Lower lobe of right lung (tissue), 2 donors: ENCODE results near the gene ETV2. TPM values are rescaled to one million over a fixed set of nuclear protein-coding genes. Genes with fewer than 3 reads are reported as not detected.

Source experiments
- ATAC-seq, 2 donors: fragments of 200-7000 bp; cut with Tn5 transposase; one replicate each; pipeline ENCODE4 v1.9.1; 2020 to 2022; ENCODE audit warnings: mild to moderate bottlenecking in 2 of 2, moderate library complexity in 2 of 2
- DNase-seq: peaks from one replicate; pipeline ENCODE4 v3.0.0-alpha.2; 2020
- H3K27ac ChIP-seq: fragments of 200-600 bp; one replicate; pipeline ENCODE4 v1.8.0; 2022
- H3K27me3 ChIP-seq: fragments of 200-600 bp; one replicate; pipeline ENCODE4 v1.8.0; 2022; ENCODE audit warnings: low read depth
- H3K36me3 ChIP-seq: fragments of 200-600 bp; one replicate; pipeline ENCODE4 v1.8.0; 2022; ENCODE audit warnings: mild to moderate bottlenecking
- H3K4me1 ChIP-seq: fragments of 200-600 bp; one replicate; pipeline ENCODE4 v1.8.0; 2022
- H3K4me3 ChIP-seq: fragments of 200-600 bp; one replicate; pipeline ENCODE4 v1.8.0; 2022; ENCODE audit warnings: mild to moderate bottlenecking
- H3K9me3 ChIP-seq: fragments of 200-600 bp; one replicate; pipeline ENCODE4 v1.8.0; 2022
- CTCF ChIP-seq: fragments of 200-600 bp; IDR thresholded peaks from one replicate; pipeline ENCODE4 v1.8.0; 2022; ENCODE audit warnings: antibody characterized with exemption, mild to moderate bottlenecking
- intact Hi-C: fragments of 100-400 bp; cut with DNase I; formaldehyde crosslinking; loops from one replicate; pipeline ENCODE4 v1.11.0; 2022
- total RNA-seq: library from RNA; stranded (reverse); fragmentation: NEBNext Ultra II Directional; extraction: Animal tissue kit (Norgen Biotek cat#: 25700); gene quantifications from one replicate; pipeline ENCODE4 v1.2.1, GENCODE V29; 2021
- donor health status: DM: no; HTN: yes; CAD: no; lungs with severe emphysema.

The ETV2 gene
- total RNA-seq, 1 donor from 2014 or later: 1.1 TPM

DNA sequence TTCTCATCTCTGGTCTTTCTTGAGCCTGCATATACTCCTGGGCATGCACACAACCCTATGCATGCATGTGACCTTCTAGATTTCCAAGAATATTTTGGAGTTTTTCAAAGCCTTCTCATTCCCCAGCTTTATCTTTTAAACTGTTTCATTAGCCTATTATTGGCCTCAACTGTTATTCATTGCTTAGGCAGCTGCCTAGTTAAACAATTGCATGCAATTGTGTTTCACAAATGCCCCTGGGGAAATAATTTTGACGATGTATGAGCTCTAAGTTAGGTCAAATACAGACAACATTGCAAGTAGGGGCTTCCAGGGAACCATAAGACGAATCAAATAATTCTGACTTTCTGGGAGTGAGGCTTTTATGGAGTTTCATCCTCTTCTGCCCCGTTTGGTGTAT is 22.4 kb downstream of the ETV2 start:
- intact Hi-C loops: no loop called here
- H3K27ac ChIP-seq: no peak overlapping the region
- H3K9me3 ChIP-seq: no peaks in the 10 kb centered on the region
- no peaks in the 10 kb centered on the region for H3K4me1 ChIP-seq
- ATAC-seq (no peak), DNase-seq (no peak)
- no peak overlapping the region for H3K4me3 ChIP-seq
- H3K27me3 ChIP-seq: no peaks in the 10 kb centered on the region
- H3K36me3 ChIP-seq: peaks cover 32% of the 10 kb centered on the region
- no peak for TF ChIP-seq CTCF

- no peak overlapping the region for H3K27ac ChIP-seq
- TF ChIP-seq CTCF: no peak
- DNase-seq (no peak), ATAC-seq (no peak)
- peaks cover 20% of the 10 kb centered on the region for H3K36me3 ChIP-seq
- no peak overlapping the region for H3K4me3 ChIP-seq
- H3K9me3 ChIP-seq: no peaks in the 10 kb centered on the region
- intact Hi-C loops: no loop called here
- no peaks in the 10 kb centered on the region for H3K27me3 ChIP-seq
- H3K4me1 ChIP-seq: no peaks in the 10 kb centered on the region
Observed at GRCh38 chr19:35665157-35665556, 23.6 kb downstream of the ETV2 start.

DNA sequence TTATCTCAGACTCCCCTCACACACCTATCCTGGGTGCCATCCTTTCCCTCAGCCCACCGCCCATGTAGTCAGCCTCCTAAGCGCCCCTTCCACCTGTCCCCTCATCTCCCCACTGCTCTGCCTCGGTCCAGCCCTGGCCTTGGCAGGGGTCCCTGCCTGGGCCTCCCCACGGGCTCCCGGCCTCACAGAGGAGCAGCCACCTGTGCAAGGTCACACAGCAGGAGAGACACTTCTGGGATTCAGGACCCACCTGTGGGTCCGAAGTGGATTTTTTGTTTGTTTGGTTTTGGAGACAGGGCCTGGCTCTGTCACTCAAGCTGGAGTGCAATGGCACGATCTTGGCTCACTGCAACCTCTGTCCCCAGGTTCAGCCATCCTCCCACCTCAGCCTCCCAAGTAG is 24.1 kb downstream of the ETV2 start:
- H3K4me3 ChIP-seq: no peak overlapping the region
- no peaks in the 10 kb centered on the region for H3K4me1 ChIP-seq
- intact Hi-C loops: no loop called here
- H3K9me3 ChIP-seq: no peaks in the 10 kb centered on the region
- no peak for TF ChIP-seq CTCF
- H3K27me3 ChIP-seq: no peaks in the 10 kb centered on the region
- DNase-seq (no peak), ATAC-seq (peak in 1 of 2 donors; percentile 35)
- peaks cover 17% of the 10 kb centered on the region for H3K36me3 ChIP-seq
- no peak overlapping the region for H3K27ac ChIP-seq

DNA sequence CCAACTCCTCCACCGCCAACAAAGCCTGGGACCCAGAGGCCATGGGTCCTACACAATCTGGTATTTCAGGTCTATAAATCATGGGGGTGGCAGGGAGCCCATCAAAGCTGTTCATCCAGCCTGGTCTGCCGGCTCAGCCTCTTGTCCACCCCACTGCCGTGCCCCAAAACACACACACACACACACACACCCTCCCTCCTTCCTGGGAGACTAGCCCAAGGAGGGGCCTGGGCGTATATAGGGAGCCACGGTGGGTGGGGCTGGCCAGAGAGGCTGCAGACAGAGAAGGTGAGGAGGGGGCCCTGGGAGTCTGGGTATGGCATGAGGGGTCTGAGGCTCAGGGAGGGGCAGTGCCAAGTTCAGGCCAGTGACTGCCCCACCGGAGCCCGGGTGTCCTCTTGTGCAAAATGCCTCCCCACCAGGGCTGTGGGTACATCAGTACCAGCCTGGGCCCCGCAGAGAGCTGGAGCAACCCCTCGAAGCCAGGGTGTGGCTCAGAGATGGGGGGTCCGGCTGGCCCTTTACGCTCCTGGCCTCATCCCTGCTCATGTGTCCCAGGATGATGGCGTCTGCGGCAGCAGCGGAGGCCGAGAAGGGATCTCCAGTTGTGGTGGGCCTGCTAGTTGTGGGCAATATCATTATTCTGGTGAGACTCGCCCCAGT is 24.8 kb downstream of the ETV2 start, which contains the start of gene UPK1A:
UPK1A (plus strand) TSS at position 267 of the 663 bp plus-strand sequence; CDS start at position 563, 296 bp downstream.
- H3K4me1 ChIP-seq: no peaks in the 10 kb centered on the region
- DNase-seq: no peak
- TF ChIP-seq CTCF: no peak
- no peaks in the 10 kb centered on the region for H3K9me3 ChIP-seq
- H3K4me3 ChIP-seq: no peak within 1 kb of the TSS
- H3K27me3 ChIP-seq: no peaks in the 10 kb centered on the region
- H3K27ac ChIP-seq: no peak within 1 kb of the TSS
- H3K36me3 ChIP-seq: peaks cover 13% of the 10 kb centered on the region
- no peak for ATAC-seq
- intact Hi-C loops: no loop called here

DNA sequence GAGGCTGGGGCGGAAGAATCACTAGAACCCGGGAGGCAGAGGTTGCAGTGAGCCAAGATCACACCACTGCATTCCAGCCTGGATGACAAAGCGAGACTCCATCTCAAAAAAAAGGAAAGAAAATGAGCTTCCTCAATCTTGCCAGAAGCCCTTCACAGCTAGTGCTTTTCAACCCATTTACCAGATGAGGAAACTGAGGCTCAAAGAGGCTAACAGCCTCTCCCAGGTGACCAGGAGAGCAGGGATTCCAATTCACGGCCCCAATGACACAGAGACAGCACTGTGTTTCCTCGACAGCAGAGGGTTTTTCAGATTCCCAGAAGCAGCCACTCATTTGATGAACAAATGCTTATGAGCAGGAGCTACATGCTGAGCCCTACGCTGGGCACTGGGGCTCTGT is 28.0 kb downstream of the ETV2 start:
- peaks cover 7% of the 10 kb centered on the region for H3K4me1 ChIP-seq
- peaks cover 28% of the 10 kb centered on the region for H3K27me3 ChIP-seq
- H3K9me3 ChIP-seq: no peaks in the 10 kb centered on the region
- no peak for ATAC-seq
- no peak overlapping the region for H3K4me3 ChIP-seq
- TF ChIP-seq CTCF: no peak
- intact Hi-C loops: no loop called here
- DNase-seq: no peak
- no peak overlapping the region for H3K27ac ChIP-seq
- no peaks in the 10 kb centered on the region for H3K36me3 ChIP-seq
